OCI-LY7 (cell line): ENCODE measurements around the gene ENO2. TPM values are rescaled to one million over a fixed set of nuclear protein-coding genes. Genes with fewer than 3 reads are reported as not detected.

Experiments used
- BruUV-seq: library from RNA; stranded (reverse); fragments of 400-500 nt; replicated peaks from 2 replicates; lab custom pipeline; 2021; lab: Mats Ljungman, UMichigan
- CTCF ChIA-PET: fragments of 300-600 bp; sonication (Branson Sonifier 250); formaldehyde crosslinking; loops from one replicate; lab custom pipeline; 2022; ENCODE audit warnings: antibody characterized with exemption; ENCODE audit not compliant: unreplicated experiment; lab: Charles Lee
- POLR2A ChIA-PET: fragments of 300-600 bp; sonication (Branson Sonifier 250); formaldehyde crosslinking; loops from one replicate; lab custom pipeline; 2022; ENCODE audit warnings: antibody characterized with exemption; lab: Charles Lee
- DNase-seq: peaks from one replicate; pipeline ENCODE4 v3.0.0-alpha.2; 2015; ENCODE audit warnings: low spot score
- H2AFZ ChIP-seq: fragments of 200-600 bp; sonication (generic), shearing (Covaris generic); 2 replicates; pipeline ENCODE4 v1.6.1; 2014; ENCODE audit warnings: mild to moderate bottlenecking, antibody characterized with exemption, low read length, moderate library complexity
- H3K27ac ChIP-seq: fragments of 200-600 bp; sonication (generic); 2 replicates; pipeline ENCODE4 v1.5.1; 2014; ENCODE audit warnings: mixed run types, low read depth, mild to moderate bottlenecking, moderate library complexity, low read length, inconsistent platforms; ENCODE audit not compliant: poor library complexity, severe bottlenecking
- H3K36me3 ChIP-seq: fragments of 200-600 bp; sonication (generic); 2 replicates; pipeline ENCODE4 v1.6.1; 2014; ENCODE audit warnings: mild to moderate bottlenecking, antibody characterized with exemption, low read length, moderate library complexity, mixed read lengths; ENCODE audit not compliant: insufficient read depth
- H3K4me1 ChIP-seq: fragments of 200-600 bp; sonication (generic); 2 replicates; pipeline ENCODE4 v1.5.1; 2014; ENCODE audit warnings: mild to moderate bottlenecking, low read length; ENCODE audit not compliant: insufficient read depth, poor library complexity, severe bottlenecking
- H3K4me2 ChIP-seq: fragments of 200-600 bp; sonication (generic); 2 replicates; pipeline ENCODE4 v1.6.1; 2014; ENCODE audit warnings: mild to moderate bottlenecking, low read length
- H3K4me3 ChIP-seq: fragments of 200-600 bp; sonication (generic); 2 replicates; pipeline ENCODE4 v1.5.1; 2014; ENCODE audit warnings: mild to moderate bottlenecking, low read depth, low read length; ENCODE audit not compliant: poor library complexity, severe bottlenecking
- H3K79me2 ChIP-seq: fragments of 200-600 bp; sonication (generic); 2 replicates; pipeline ENCODE4 v1.6.1; 2016; ENCODE audit warnings: low read depth, mild to moderate bottlenecking, low read length, moderate library complexity, mixed read lengths; ENCODE audit not compliant: insufficient read depth
- H3K9me2 ChIP-seq: fragments of 200-600 bp; sonication (generic); 2 replicates; pipeline ENCODE4 v1.6.1; 2016; ENCODE audit warnings: mild to moderate bottlenecking, low read length, mixed read lengths; ENCODE audit not compliant: insufficient read depth
- H3K9me3 ChIP-seq: fragments of 200-600 bp; sonication (generic); 2 replicates; pipeline ENCODE4 v1.6.1; 2014; ENCODE audit warnings: mild to moderate bottlenecking, mixed run types, low read length, mixed read lengths
- H4K20me1 ChIP-seq: fragments of 200-600 bp; sonication (generic); 2 replicates; pipeline ENCODE4 v1.6.1; 2014; ENCODE audit warnings: mild to moderate bottlenecking, antibody characterized with exemption, low read length, moderate library complexity, mixed read lengths; ENCODE audit not compliant: insufficient read depth
- CTCF ChIP-seq: fragments of 200-600 bp; sonication (generic); conservative IDR thresholded peaks from 2 replicates; pipeline ENCODE4 v1.5.1; 2014; ENCODE audit warnings: mild to moderate bottlenecking, antibody characterized with exemption, low read length, moderate library complexity, mixed read lengths
- EZH2phosphoT487 ChIP-seq: fragments of 200-600 bp; sonication (generic); IDR thresholded peaks from 2 replicates; pipeline ENCODE4 v1.6.1; 2018; ENCODE audit warnings: low read depth, borderline replicate concordance, mild to moderate bottlenecking, mixed run types, antibody characterized with exemption, low read length, moderate library complexity, mixed read lengths
- intact Hi-C: fragments of 100-400 bp; cut with micrococcal nuclease; formaldehyde crosslinking; loops from one replicate; pipeline ENCODE4 v1.10.0; 2022; ENCODE audit not compliant: unreplicated experiment
- total RNA-seq, 2 experiments: library from RNA; depleted of rRNA in 1 of 2; stranded (reverse); fragments of >200 nt in 1 of 2; shearing (Covaris generic) in 1 of 2; gene quantifications; 2 replicates each; pipeline ENCODE4 v1.2.3, GENCODE V29; 2014 to 2022

ENO2 gene
- total RNA-seq, 2 experiments from 2014 or later: 24.9 to 89.5 TPM

- no peaks in the 10 kb centered on the region for H3K9me3 ChIP-seq
- H3K36me3 ChIP-seq: no peaks in the 10 kb centered on the region
- H4K20me1 ChIP-seq: no peaks in the 10 kb centered on the region
- no peaks in the 10 kb centered on the region for H3K9me2 ChIP-seq
- POLR2A ChIA-PET: interaction anchor here (0.6 kb wide), 1 partner anchor 14 kb away, joined by 5 read pairs; no protein-coding TSS in a partner anchor
- no peaks in the 10 kb centered on the region for H3K79me2 ChIP-seq
- TF ChIP-seq CTCF: no peak
- TF ChIP-seq EZH2phosphoT487: no peak
- H3K4me2 ChIP-seq: no peak overlapping the region
- CTCF ChIA-PET: no interaction called here
- no peak overlapping the region for H2AFZ ChIP-seq
- no peak overlapping the region for H3K4me3 ChIP-seq
- no TSS peak for BruUV-seq
- DNase-seq: no peak
- H3K4me1 ChIP-seq: peaks cover 19% of the 10 kb centered on the region
- no peak overlapping the region for H3K27ac ChIP-seq
- intact Hi-C loops: no loop called here
Observed at GRCh38 chr12:6894321-6894720, 20.1 kb upstream of the ENO2 start.

GRCh38 chr12:6896846-6897435 lies 17.4 kb upstream of the ENO2 start:
- no peak overlapping the region for H3K4me2 ChIP-seq
- no peaks in the 10 kb centered on the region for H3K9me3 ChIP-seq
- H3K79me2 ChIP-seq: no peaks in the 10 kb centered on the region
- peaks cover 4% of the 10 kb centered on the region for H3K4me1 ChIP-seq
- no peak overlapping the region for H2AFZ ChIP-seq
- DNase-seq: no peak
- POLR2A ChIA-PET: interaction anchor here (1.1 kb wide), 1 partner anchor 25 kb away, joined by 3 read pairs; no protein-coding TSS in a partner anchor
- TF ChIP-seq EZH2phosphoT487 (no peak), CTCF (no peak)
- H4K20me1 ChIP-seq: no peaks in the 10 kb centered on the region
- no peak overlapping the region for H3K27ac ChIP-seq
- CTCF ChIA-PET: no interaction called here
- no TSS peak for BruUV-seq
- H3K4me3 ChIP-seq: no peak overlapping the region
- H3K36me3 ChIP-seq: no peaks in the 10 kb centered on the region
- no peaks in the 10 kb centered on the region for H3K9me2 ChIP-seq
- intact Hi-C loops: no loop called here

GRCh38 chr12:6899427-6899826 lies 15.0 kb upstream of the ENO2 start:
- H3K4me2 ChIP-seq: no peak overlapping the region
- H3K79me2 ChIP-seq: no peaks in the 10 kb centered on the region
- H3K9me2 ChIP-seq: no peaks in the 10 kb centered on the region
- H3K27ac ChIP-seq: no peak overlapping the region
- H3K36me3 ChIP-seq: no peaks in the 10 kb centered on the region
- intact Hi-C loops: no loop called here
- H3K4me1 ChIP-seq: peaks cover 12% of the 10 kb centered on the region
- POLR2A ChIA-PET: interaction anchor here (0.6 to 1.5 kb wide), 3 partner anchors 8 to 487 kb away, joined by 3 to 4 read pairs (median 3); no protein-coding TSS in a partner anchor
- no peak for DNase-seq
- TF ChIP-seq EZH2phosphoT487 (no peak), CTCF (no peak)
- no peak overlapping the region for H2AFZ ChIP-seq
- no peak overlapping the region for H3K4me3 ChIP-seq
- no peaks in the 10 kb centered on the region for H3K9me3 ChIP-seq
- no peaks in the 10 kb centered on the region for H4K20me1 ChIP-seq
- CTCF ChIA-PET: no interaction called here
- BruUV-seq: no TSS peak
